ENCODE results near the gene BBOF1. TPM values are rescaled to one million over a fixed set of nuclear protein-coding genes. Genes with fewer than 3 reads are reported as not detected.
"Not testable (repeated sequence)": the region's sequence is repeated elsewhere in the genome, so short reads cannot be mapped to it uniquely, and the experiment has no call there.

BBOF1 gene
- 1 to 10 TPM; 1.6 to 3.0 (median 2.4) TPM for total RNA-seq (2021; fragmentation: NEBNext Ultra II Directional; extraction: Animal tissue kit (Norgen Biotek cat#: 25700))
- long read RNA-seq, partial matches to known transcripts = 0 of 12 reads
- long read RNA-seq, other reads (novel, unspliced or antisense) = 12 of 12 reads

DNA sequence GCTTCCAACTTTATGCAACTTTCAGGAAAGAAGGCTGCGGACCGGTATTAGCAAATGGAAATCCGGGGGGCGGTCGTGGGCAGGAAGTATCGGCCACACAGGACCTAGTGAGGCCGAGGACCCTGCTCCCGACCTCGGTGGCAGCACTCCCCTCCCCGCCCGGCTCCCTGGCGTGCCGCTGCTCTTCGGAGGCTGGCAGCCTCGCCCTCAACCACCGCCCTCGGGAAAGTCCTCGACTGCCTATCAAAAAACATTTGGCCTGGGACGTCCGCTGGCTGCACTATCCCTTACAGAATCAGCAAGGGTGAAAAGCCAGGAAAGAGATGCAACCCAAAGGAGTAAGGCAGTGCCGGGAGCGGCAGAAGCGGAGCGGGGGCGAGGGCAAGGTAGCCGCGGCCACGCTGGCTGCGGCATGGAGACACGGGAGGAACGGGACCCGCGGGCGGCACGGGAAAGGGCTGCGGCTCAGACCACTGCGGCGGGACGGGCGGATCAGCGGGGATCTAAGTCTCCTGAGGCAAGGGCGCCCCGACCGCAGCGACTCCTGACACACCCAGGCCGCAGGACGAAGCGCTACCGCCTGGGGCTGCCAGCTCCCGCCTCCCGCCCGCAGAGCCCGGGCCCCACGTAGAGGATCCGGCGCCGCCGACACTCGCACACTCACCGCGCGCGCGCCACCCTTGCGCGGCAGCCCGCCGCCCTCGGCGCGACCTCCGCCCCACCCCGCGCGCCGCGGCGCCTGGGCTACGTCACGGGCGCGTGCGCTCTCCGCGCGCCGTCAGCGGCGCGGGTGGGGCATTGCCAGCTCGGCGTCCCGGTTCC lies at the start of gene BBOF1, which contains the start of gene ENTPD5:
Gene BBOF1, plus strand, starts transcription at position 764 of the 822 bp plus-strand sequence. CDS start 130 bp downstream, outside the sequence.
Gene ENTPD5, minus strand, starts transcription at position 703 of the 822 bp plus-strand sequence. CDS start 31,186 bp downstream, outside the sequence.
- Mint-ChIP-seq H3K36me3 (ENCODE audit: low read depth) (no peaks in the 10 kb centered on the region), H3K4me1 (ENCODE audit: low read depth) (peaks cover 20% of the 10 kb centered on the region), H3K4me3 (peak within 1 kb of the TSS; percentile 93), H3K9me3 (no peaks in the 10 kb centered on the region), H3K27ac (peak within 1 kb of the TSS; percentile 96), H3K27me3 (ENCODE audit: insufficient read depth) (no peaks in the 10 kb centered on the region; the same call in 1 of the 2 replicates)
- DNase-seq = peak; percentile 76
- TF ChIP-seq CTCF (IDR thresholded peaks at IDR 0.05) = no peak; the same call in 1 of the 2 replicates

- DNase-seq = no peak
- no peak for TF ChIP-seq CTCF (IDR thresholded peaks at IDR 0.05)
- H3K4me1 Mint-ChIP-seq (ENCODE audit: low read depth) = peaks cover 12% of the 10 kb centered on the region
- H3K4me3 Mint-ChIP-seq = no peak overlapping the region
- no peaks in the 10 kb centered on the region; the same call in 1 of the 2 replicates for H3K27me3 Mint-ChIP-seq (ENCODE audit: insufficient read depth)
- no peaks in the 10 kb centered on the region for H3K9me3 Mint-ChIP-seq
- peaks cover 9% of the 10 kb centered on the region; the same call in 1 of the 2 replicates for H3K36me3 Mint-ChIP-seq (ENCODE audit: low read depth)
- no peak overlapping the region for H3K27ac Mint-ChIP-seq
Observed at GRCh38 chr14:73973497-73973896, 45.7 kb upstream of the BBOF1 start.

- no peak for TF ChIP-seq CTCF (IDR thresholded peaks at IDR 0.05)
- H3K27me3 Mint-ChIP-seq (ENCODE audit: insufficient read depth) = no peaks in the 10 kb centered on the region; the same call in 1 of the 2 replicates
- H3K4me1 Mint-ChIP-seq (ENCODE audit: low read depth) = peaks cover 17% of the 10 kb centered on the region
- no peak for DNase-seq
- H3K4me3 Mint-ChIP-seq = no peak overlapping the region
- H3K27ac Mint-ChIP-seq = no peak overlapping the region
- no peaks in the 10 kb centered on the region for H3K9me3 Mint-ChIP-seq
- H3K36me3 Mint-ChIP-seq (ENCODE audit: low read depth) = 0 out of 2 replicates have a peak, but pooled peaks cover 3% of the 10 kb centered on the region
Observed at GRCh38 chr14:73976125-73976524, 43.0 kb upstream of the BBOF1 start.

GRCh38 chr14:73977896-73978295 lies 41.3 kb upstream of the BBOF1 start:
- H3K27me3 Mint-ChIP-seq (ENCODE audit: insufficient read depth) = no peaks in the 10 kb centered on the region; the same call in 1 of the 2 replicates
- H3K9me3 Mint-ChIP-seq = no peaks in the 10 kb centered on the region
- DNase-seq = peak; percentile 7
- no peaks in the 10 kb centered on the region for H3K36me3 Mint-ChIP-seq (ENCODE audit: low read depth)
- H3K4me1 Mint-ChIP-seq (ENCODE audit: low read depth) = peaks cover 17% of the 10 kb centered on the region
- TF ChIP-seq CTCF (IDR thresholded peaks at IDR 0.05) = no peak
- peak overlapping the region; percentile 43; the same call in 1 of the 2 replicates for H3K27ac Mint-ChIP-seq
- H3K4me3 Mint-ChIP-seq = no peak overlapping the region

DNA sequence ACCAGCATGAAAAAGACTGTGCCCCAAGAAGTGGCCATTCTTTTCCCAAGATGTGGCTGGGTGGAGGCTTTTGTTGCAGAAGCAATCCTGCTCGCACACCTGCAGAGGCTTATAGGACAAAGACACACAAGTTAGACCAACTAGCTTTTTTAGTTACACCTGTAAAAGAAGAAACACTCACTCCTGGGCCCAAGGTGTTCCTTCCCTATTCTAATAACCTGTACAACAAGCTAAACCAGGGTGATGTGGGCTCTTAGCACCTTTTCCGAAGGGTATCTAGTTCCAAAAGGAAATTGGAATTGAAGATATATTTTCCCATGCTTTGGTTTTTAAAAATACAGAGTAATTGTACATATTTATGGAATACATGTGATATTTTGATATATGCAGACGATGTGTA lies 31.1 kb upstream of the BBOF1 start:
- no peak for TF ChIP-seq CTCF (IDR thresholded peaks at IDR 0.05)
- no peak for DNase-seq
- H3K4me3 Mint-ChIP-seq = no peak overlapping the region
- H3K4me1 Mint-ChIP-seq (ENCODE audit: low read depth) = no peaks in the 10 kb centered on the region
- no peaks in the 10 kb centered on the region for H3K9me3 Mint-ChIP-seq
- H3K27me3 Mint-ChIP-seq (ENCODE audit: insufficient read depth) = no peaks in the 10 kb centered on the region
- H3K27ac Mint-ChIP-seq = no peak overlapping the region
- H3K36me3 Mint-ChIP-seq (ENCODE audit: low read depth) = peaks cover 15% of the 10 kb centered on the region; the same call in 1 of the 2 replicates

DNA sequence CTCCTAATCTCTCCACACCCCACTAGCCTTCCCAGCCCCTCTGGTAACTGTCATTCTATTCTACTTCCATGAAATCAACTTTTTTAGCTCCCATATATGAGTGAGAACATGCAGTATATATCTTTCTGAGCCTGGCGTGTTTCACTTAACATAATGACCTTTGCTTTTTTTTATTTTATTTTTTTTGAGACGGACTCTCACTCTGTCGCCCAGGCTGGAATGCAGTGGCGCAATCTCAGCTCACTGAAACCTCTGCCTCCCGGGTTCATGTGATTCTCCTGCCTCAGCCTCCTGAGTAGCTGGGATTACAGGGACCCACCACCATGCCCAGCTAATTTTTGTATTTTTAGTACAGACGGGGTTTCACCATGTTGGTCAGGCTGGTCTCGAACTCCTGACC lies 30.5 kb upstream of the BBOF1 start:
- H3K9me3 Mint-ChIP-seq; H3K27ac Mint-ChIP-seq; H3K4me3 Mint-ChIP-seq; DNase-seq; H3K27me3 Mint-ChIP-seq (ENCODE audit: insufficient read depth); H3K4me1 Mint-ChIP-seq (ENCODE audit: low read depth): not testable (repeated sequence)
- H3K36me3 Mint-ChIP-seq (ENCODE audit: low read depth) = peaks cover 15% of the 10 kb centered on the region; the same call in 1 of the 2 replicates
